Activated naive CD8-positive, alpha-beta T cell treated with anti-CD3 and anti-CD28 coated beads, Interleukin-2, amount 10 ng/mL, durations not matched to agents 7 days and 5 days (primary cell): Measurements from ENCODE around the gene CDH26. TPM values are rescaled to one million over a fixed set of nuclear protein-coding genes. Genes with fewer than 3 reads are reported as not detected.

Experiments used
- ATAC-seq: fragments of 150-1000 bp; cut with Tn5 transposase; one replicate; pipeline ENCODE4 v1.10.0; 2021; ENCODE audit warnings: low read depth, moderate library complexity
- POLR2A ChIA-PET: fragments of 350-600 bp; sonication (Branson Sonifier 250); formaldehyde crosslinking; loops from one replicate; lab custom pipeline; 2021; ENCODE audit warnings: antibody characterized with exemption; lab: Charles Lee
- DNase-seq: peaks from one replicate; pipeline ENCODE4 v3.0.0; 2021
- H3K27ac Mint-ChIP-seq: one replicate; pipeline ENCODE4 v1.8.0; 2022; ENCODE audit warnings: mild to moderate bottlenecking, mixed read lengths
- H3K27me3 Mint-ChIP-seq: one replicate; pipeline ENCODE4 v1.8.0; 2022; ENCODE audit warnings: mild to moderate bottlenecking, moderate library complexity, mixed read lengths
- H3K36me3 Mint-ChIP-seq: one replicate; pipeline ENCODE4 v1.8.0; 2021; ENCODE audit warnings: mild to moderate bottlenecking, mixed read lengths
- H3K4me1 Mint-ChIP-seq: one replicate; pipeline ENCODE4 v1.8.0; 2021; ENCODE audit warnings: mixed read lengths
- H3K4me3 Mint-ChIP-seq: one replicate; pipeline ENCODE4 v1.8.0; 2022; ENCODE audit warnings: mild to moderate bottlenecking, moderate library complexity, mixed read lengths
- H3K9me3 Mint-ChIP-seq: one replicate; pipeline ENCODE4 v1.8.0; 2021; ENCODE audit warnings: mixed read lengths
- total RNA-seq, 2 experiments: library from RNA; stranded (reverse); gene quantifications; one replicate each; pipeline ENCODE4 v1.2.3, GENCODE V29; 2021

The CDH26 gene
- total RNA-seq, 2 experiments from 2014 or later: 1.9 to 2.5 TPM

DNA sequence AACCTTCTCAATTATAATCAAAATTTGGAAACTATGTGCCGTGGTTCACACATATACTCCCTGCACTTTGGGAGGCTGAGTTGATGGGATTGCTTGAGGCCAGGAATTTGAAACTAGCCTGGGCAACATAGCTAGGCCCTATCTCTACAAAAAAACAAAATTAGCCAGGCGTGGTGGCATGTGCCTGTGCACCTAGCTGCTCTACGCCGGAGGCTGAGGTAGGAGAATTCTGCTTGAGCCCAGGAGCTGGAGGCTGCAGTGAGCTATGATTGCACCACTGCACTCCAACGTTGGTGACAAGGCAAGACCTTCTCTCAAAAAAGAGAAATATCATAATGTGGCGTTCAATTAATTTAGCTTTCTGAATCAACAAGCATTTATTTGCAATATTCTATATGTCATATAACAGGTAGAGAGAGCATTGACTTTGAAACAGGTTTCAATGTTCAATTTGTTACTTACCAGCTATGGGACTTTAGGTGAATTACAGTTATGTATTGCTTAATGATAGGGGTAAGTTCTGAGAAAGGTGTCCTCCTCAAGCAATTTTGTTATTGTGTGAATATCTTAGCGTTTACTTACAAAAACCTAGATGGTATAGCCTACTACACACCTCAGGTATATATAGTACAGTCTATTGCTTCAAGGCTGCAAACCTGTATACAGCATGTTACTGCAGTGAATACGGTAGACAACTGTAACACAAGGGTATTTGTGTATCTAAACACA is 22.6 kb upstream of the CDH26 start:
- Mint-ChIP-seq H3K27me3 (no peaks in the 10 kb centered on the region), H3K9me3 (no peaks in the 10 kb centered on the region), H3K4me3 (no peak overlapping the region), H3K4me1 (peaks cover 28% of the 10 kb centered on the region), H3K27ac (no peak overlapping the region), H3K36me3 (peaks cover 13% of the 10 kb centered on the region)
- ATAC-seq (no peak), DNase-seq (no peak)
- POLR2A ChIA-PET: no interaction called here

DNA sequence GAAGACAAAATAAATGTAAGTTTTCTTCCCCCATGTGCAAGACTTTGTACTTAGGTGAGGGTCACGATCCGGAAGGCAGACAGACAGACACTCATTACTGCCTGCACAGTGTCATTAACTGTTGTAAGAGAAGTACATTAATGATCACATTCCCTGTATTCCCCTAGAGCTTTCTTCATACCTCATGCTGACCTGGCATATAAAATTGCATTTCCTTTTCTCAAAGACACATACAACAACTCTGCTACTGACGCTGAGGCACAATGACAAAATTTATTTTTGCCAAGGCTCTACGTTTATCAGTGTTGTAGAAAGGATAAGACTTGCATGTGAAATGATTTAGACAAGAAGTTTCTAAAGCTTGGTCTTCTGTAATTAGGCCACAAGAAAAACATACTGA is 21.8 kb upstream of the CDH26 start:
- H3K4me3 Mint-ChIP-seq: no peak overlapping the region
- ATAC-seq (no peak), DNase-seq (no peak)
- POLR2A ChIA-PET: interaction anchor here (1.0 kb wide), 1 partner anchor 9 kb away, joined by 3 read pairs; no protein-coding TSS in a partner anchor
- H3K27ac Mint-ChIP-seq: no peak overlapping the region
- peaks cover 32% of the 10 kb centered on the region for H3K4me1 Mint-ChIP-seq
- H3K36me3 Mint-ChIP-seq: peaks cover 13% of the 10 kb centered on the region
- no peaks in the 10 kb centered on the region for H3K9me3 Mint-ChIP-seq
- no peaks in the 10 kb centered on the region for H3K27me3 Mint-ChIP-seq

DNA sequence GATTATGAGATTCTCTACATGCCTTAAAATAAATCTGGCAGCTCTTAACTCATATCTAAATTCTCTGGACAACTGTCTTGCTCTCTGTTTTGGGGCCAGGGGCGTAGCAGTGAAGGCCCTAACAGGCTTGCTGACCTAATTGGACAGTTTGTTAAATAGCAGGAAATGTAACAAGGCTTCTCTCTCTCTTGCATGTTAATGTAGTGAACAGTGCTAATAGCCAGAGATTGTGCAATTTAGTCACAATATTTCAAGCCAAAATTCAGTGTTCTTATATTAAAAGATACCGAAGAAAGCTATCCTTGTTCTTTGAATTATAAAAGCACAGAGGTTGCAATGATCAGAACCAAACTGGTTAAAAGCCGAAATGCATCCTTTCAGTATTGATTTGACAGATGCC is 21.1 kb upstream of the CDH26 start:
- H3K4me3 Mint-ChIP-seq: no peak overlapping the region
- ATAC-seq: no peak

DNA sequence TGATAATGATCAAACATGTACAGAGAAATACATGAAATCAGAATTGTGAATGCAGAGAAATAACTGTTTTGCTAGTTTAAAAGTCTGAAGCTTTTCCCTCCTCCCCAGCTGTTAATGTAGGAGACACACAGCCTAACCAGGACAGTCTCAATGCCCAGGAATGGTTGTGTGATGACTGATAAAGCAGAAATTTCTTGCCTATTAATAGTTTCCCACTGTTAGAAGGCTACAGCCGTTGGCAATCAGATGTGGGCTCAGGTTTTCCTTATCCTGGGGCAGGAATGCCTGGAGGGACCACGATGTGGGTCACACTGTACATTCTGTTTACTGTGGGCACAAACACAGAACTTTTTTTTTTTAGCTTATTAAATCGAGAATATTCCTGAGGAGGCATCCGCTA is 20.0 kb upstream of the CDH26 start:
- peaks cover 35% of the 10 kb centered on the region for H3K4me1 Mint-ChIP-seq
- H3K4me3 Mint-ChIP-seq: peak overlapping the region; percentile 84
- DNase-seq (no peak), ATAC-seq (no peak)
- POLR2A ChIA-PET: no interaction called here
- no peaks in the 10 kb centered on the region for H3K27me3 Mint-ChIP-seq
- H3K9me3 Mint-ChIP-seq: no peaks in the 10 kb centered on the region
- H3K36me3 Mint-ChIP-seq: peaks cover 15% of the 10 kb centered on the region
- peak overlapping the region; percentile 84 for H3K27ac Mint-ChIP-seq

More for the DNA sequence above, 21.1 kb upstream of the CDH26 start:
- Mint-ChIP-seq H3K9me3 (no peaks in the 10 kb centered on the region), H3K4me1 (peaks cover 33% of the 10 kb centered on the region), H3K27ac (no peak overlapping the region), H3K36me3 (peaks cover 13% of the 10 kb centered on the region), H3K27me3 (no peaks in the 10 kb centered on the region)
- no peak for DNase-seq
- POLR2A ChIA-PET: interaction anchor here (1.0 kb wide), 1 partner anchor 9 kb away, joined by 3 read pairs; no protein-coding TSS in a partner anchor

DNA sequence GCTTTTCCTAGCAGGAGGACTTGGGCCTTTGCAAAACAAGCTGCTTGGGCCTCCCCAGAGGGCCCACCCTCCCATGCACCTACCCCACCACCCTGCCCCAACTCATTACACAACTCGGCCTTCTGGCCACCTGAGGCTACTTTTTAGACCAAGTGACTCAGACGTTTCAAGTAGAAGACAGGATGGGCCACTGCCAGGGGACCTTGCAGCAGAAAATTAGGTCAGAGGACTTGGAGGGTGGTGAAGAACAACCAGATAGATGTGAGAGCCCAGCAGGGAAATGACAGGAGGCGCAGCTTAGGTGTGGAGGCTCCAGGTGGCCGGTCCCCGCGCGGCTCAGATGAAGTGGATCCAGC is 19.5 kb upstream of the CDH26 start:
- ATAC-seq (no peak), DNase-seq (no peak)
- Mint-ChIP-seq H3K27ac (peak overlapping the region; percentile 84), H3K36me3 (peaks cover 15% of the 10 kb centered on the region), H3K4me1 (peaks cover 35% of the 10 kb centered on the region), H3K4me3 (peak overlapping the region; percentile 84), H3K9me3 (no peaks in the 10 kb centered on the region), H3K27me3 (no peaks in the 10 kb centered on the region)
- POLR2A ChIA-PET: no interaction called here

DNA sequence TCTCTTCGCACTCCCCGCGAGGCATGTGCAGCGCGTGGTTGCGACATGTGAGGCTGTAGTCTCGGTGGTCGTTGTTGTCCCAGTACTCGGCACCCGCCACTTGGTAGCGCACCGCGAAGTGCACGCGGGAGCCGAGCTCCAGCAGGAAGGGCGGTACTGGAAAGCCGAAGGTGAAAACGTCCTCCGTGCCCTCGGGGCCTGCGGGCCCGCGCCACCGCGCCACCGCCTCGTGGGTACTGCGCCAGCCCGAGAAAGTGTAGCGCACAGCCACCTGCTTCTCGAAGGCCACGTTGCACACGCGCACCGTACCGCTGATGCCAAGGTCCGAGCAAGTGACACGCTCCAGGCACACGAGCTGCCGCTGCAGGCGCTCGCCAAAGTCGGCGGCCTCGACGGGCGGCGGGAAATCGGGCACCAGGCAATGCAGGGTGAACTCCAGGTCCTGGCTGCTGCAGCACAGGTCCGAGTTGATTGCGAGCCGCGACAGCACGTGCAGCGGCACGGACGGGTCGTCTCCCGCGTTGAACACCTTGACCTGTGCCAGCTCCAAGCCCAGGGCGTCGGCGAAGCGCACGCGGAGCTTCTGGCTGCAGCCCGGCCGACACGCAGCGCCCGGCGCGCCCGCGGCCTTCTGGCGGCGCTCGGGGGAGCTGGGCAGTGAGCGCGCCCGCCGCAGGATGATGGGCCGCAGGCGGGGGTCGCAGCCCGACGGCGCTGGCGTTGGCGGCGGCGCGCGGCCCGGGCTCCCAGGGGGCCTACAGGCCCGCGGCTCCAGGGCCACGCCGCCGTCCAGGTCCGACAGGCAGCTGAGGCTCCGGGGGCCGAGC is 19.0 kb upstream of the CDH26 start:
- Mint-ChIP-seq H3K27ac (peak overlapping the region; percentile 84), H3K9me3 (no peaks in the 10 kb centered on the region), H3K4me3 (peak overlapping the region; percentile 84), H3K4me1 (peaks cover 33% of the 10 kb centered on the region), H3K27me3 (no peaks in the 10 kb centered on the region), H3K36me3 (peaks cover 16% of the 10 kb centered on the region)
- no peak for DNase-seq
- no peak for ATAC-seq
- POLR2A ChIA-PET: interaction anchor here (1.0 to 2.1 kb wide), 3 partner anchors 9 to 88 kb away, joined by 3 to 11 read pairs (median 3); no protein-coding TSS in a partner anchor

DNA sequence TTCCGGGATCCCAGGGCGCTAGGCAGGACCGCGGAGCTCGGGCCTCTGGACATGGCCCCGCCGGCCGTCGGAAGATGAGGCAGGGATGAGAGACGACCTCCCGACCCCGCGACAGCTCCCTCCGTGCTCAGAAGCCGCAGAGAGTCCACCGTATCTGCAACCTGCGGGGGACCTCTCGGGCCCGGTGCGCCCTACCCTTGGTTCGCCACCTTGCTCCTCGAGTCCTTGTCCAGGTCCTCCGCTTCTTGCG is 18.4 kb upstream of the CDH26 start:
- peak; percentile 29 for ATAC-seq
- H3K36me3 Mint-ChIP-seq: peaks cover 19% of the 10 kb centered on the region
- POLR2A ChIA-PET: interaction anchor here (0.9 to 2.1 kb wide), 8 partner anchors 8 to 1551 kb away, joined by 3 to 19 read pairs (median 4); partner anchors contain the start of gene VAPB
- peak overlapping the region; percentile 87 for H3K4me3 Mint-ChIP-seq
- peak overlapping the region; percentile 86 for H3K27ac Mint-ChIP-seq
- H3K4me1 Mint-ChIP-seq: peaks cover 32% of the 10 kb centered on the region
- no peaks in the 10 kb centered on the region for H3K9me3 Mint-ChIP-seq
- no peaks in the 10 kb centered on the region for H3K27me3 Mint-ChIP-seq
- DNase-seq: no peak

DNA sequence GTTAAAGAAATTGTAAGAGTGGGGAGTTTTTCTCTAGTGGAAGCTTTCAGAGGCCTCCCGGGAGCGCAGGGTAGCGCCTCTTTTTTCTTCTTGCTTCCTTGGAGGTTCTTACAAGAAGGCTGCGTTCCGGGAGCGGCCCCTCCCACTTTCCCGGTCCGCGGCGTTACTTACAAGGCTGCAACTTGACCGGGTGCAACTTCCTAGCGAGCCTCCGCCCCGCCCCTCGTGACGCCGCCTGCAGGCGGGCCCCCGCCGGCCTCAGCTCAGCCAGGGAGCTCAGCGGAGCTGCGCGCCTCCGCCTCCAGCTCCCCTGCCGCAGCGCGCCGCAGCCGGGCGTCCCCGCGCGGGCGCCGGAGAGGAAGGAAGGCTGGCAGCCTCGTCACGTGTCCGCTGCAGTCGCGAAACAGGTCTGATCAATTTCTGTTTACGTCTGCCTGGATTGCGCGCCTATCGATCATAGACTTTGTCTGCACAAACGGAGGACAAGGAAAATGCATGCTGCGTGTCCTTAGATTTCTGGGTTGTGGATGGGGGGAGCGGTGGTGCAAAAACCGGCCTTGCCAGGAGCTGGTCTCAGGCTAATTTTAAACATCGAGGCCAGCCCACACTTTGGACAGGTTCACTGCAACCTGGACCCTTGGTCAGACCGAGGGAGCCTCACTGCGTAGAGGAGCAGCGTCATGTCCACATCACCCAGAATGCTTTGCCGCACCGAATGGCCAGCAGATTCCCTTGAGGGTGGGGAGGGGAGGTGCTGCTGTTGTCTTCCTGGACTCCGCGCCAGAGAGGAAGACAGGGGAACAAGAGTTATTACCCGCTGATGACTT is 17.9 kb upstream of the CDH26 start, which contains the start of the genes FAM217B and PPP1R3D:
Gene FAM217B (plus strand): TSS at position 261 of the 827 bp plus-strand sequence. CDS start 3,555 bp downstream, outside the sequence.
Gene PPP1R3D (minus strand): TSS at position 177 of the 827 bp plus-strand sequence. CDS start 374 bp downstream, outside the sequence.
- H3K36me3 Mint-ChIP-seq: peaks cover 20% of the 10 kb centered on the region
- POLR2A ChIA-PET: interaction anchor here (0.9 to 2.1 kb wide), 8 partner anchors 8 to 1551 kb away, joined by 3 to 19 read pairs (median 4); partner anchors contain the start of gene VAPB
- peaks cover 31% of the 10 kb centered on the region for H3K4me1 Mint-ChIP-seq
- peak within 1 kb of the TSS; percentile 95 for H3K27ac Mint-ChIP-seq
- peak; percentile 96 for ATAC-seq
- H3K4me3 Mint-ChIP-seq: peak within 1 kb of the TSS; percentile 87
- H3K27me3 Mint-ChIP-seq: no peaks in the 10 kb centered on the region
- DNase-seq: peak; percentile 95
- no peaks in the 10 kb centered on the region for H3K9me3 Mint-ChIP-seq

DNA sequence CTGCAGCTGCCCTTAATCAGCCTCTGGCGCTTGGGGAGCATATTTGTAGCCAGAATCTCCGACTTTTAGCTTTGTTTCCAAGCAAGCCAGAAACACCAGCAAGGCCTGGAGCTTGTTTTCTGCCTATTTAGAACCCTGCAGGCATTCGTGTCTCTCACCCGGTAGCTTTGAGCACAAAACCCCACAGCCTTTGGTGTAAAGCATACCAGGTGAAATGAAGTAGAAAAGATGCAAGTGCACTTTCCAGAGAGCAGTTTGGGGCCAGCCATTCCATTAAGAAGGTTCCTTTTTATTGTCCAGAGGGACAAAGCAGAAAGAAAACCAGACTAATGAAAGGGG is 17.3 kb upstream of the CDH26 start:
- H3K27me3 Mint-ChIP-seq: no peaks in the 10 kb centered on the region
- POLR2A ChIA-PET: interaction anchor here (1.1 to 2.1 kb wide), 4 partner anchors 8 to 116 kb away, joined by 5 to 19 read pairs (median 11); no protein-coding TSS in a partner anchor
- peak overlapping the region; percentile 95 for H3K27ac Mint-ChIP-seq
- peak overlapping the region; percentile 87 for H3K4me3 Mint-ChIP-seq
- DNase-seq (no peak), ATAC-seq (peak; percentile 1)
- peaks cover 20% of the 10 kb centered on the region for H3K36me3 Mint-ChIP-seq
- H3K4me1 Mint-ChIP-seq: peaks cover 31% of the 10 kb centered on the region
- no peaks in the 10 kb centered on the region for H3K9me3 Mint-ChIP-seq

DNA sequence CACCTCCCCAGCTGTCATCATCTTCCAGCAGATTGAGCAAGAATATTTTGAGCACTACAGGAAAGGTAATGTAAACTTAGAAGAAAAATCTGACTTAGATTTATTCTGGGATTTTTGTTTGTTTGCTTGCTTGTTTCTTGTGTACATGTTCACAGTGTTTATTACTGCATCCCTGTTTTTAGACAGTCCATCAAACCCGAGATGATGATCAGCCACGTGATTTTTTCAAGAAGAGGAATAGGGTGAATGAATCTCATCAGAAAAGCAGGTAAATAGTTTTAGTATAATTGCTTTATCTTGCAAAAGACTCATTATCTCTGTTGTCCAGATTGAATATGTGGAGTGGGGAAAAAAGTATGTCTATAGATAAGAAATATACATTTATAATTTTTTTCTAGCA is 16.0 kb upstream of the CDH26 start:
- POLR2A ChIA-PET: no interaction called here
- ATAC-seq (no peak), DNase-seq (no peak)
- Mint-ChIP-seq H3K36me3 (peaks cover 18% of the 10 kb centered on the region), H3K4me3 (no peak overlapping the region), H3K27me3 (no peaks in the 10 kb centered on the region), H3K4me1 (peaks cover 25% of the 10 kb centered on the region), H3K9me3 (no peaks in the 10 kb centered on the region), H3K27ac (no peak overlapping the region)

DNA sequence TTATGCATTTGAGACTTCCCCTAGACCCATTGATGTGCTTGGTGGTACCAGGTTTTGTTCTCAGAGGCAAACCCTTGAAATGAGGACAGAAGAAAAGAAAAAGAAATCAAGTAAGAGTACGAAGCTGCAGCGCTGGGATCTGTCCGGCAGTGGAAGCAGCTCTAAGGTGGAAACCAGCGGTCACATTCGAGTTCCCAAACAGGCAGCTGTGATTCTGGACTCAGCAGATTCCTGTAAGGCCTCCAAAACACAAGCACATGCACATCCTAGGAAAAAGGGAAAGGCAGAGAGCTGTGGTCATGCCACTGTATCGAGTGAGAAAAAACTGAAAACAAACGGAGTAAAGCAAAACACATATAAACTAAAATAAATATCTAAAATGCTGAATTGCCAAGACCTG is 13.5 kb upstream of the CDH26 start:
- POLR2A ChIA-PET: no interaction called here
- ATAC-seq (no peak), DNase-seq (no peak)
- Mint-ChIP-seq H3K4me3 (no peak overlapping the region), H3K27ac (no peak overlapping the region), H3K4me1 (peaks cover 27% of the 10 kb centered on the region), H3K9me3 (no peaks in the 10 kb centered on the region), H3K36me3 (peaks cover 9% of the 10 kb centered on the region), H3K27me3 (no peaks in the 10 kb centered on the region)

DNA sequence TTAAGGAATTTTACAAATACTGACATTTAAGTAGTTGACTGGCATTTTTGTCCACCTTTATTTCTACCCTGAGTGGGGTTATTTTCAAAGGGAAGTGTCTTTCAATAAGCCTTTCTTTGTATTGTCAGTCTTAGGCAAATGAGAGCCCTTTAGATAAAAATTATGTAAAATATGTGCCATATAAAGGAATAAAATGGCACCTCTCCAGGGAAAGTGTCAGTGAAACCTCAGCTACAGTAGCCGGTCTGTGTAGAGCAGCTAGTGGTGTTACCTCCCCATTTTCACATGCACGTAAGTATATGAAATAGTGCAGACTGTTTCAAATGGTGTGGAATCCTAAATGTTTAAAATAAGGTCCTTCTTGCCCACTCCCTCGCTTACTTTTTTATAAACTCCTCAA is 13.0 kb upstream of the CDH26 start:
- ATAC-seq (no peak), DNase-seq (no peak)
- Mint-ChIP-seq H3K4me1 (peaks cover 27% of the 10 kb centered on the region), H3K27ac (no peak overlapping the region), H3K9me3 (no peaks in the 10 kb centered on the region), H3K4me3 (no peak overlapping the region), H3K36me3 (peaks cover 9% of the 10 kb centered on the region), H3K27me3 (no peaks in the 10 kb centered on the region)
- POLR2A ChIA-PET: interaction anchor here (0.8 kb wide), 1 partner anchor 8 kb away, joined by 3 read pairs; no protein-coding TSS in a partner anchor

DNA sequence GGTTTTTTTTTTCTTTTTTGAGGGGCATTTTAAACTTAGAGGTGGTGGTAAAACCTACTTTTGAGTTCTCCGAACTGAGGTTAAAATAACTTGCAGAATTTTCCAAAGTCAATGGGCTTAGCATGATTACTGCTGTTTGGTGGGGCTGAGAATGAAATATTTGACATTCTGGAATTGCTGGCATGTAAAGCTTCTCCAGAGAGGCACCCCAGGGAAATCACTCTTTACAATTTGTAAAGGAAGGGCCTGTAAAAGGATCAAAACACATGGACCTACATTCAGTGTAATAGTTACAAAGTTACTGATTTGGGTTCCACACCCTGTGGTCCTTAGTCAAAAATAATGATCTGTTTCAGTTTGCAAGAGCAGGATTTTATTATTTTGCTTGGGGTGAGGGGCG is 12.5 kb upstream of the CDH26 start:
- no peak overlapping the region for H3K27ac Mint-ChIP-seq
- peaks cover 27% of the 10 kb centered on the region for H3K4me1 Mint-ChIP-seq
- POLR2A ChIA-PET: interaction anchor here (0.8 kb wide), 1 partner anchor 9 kb away, joined by 3 read pairs; no protein-coding TSS in a partner anchor
- no peaks in the 10 kb centered on the region for H3K27me3 Mint-ChIP-seq
- no peaks in the 10 kb centered on the region for H3K9me3 Mint-ChIP-seq
- no peak for ATAC-seq
- DNase-seq: no peak
- no peak overlapping the region for H3K4me3 Mint-ChIP-seq
- peaks cover 9% of the 10 kb centered on the region for H3K36me3 Mint-ChIP-seq
